Stimulated activated naive B cell treated with anti-CD40 and anti-IgM and Interleukin-4, amounts not matched to agents 10 μg/mL and 1 μg/mL and 100 μg/mL, for 72 hours (primary cell): ENCODE data around the gene EFCC1.

ENCODE experiments used
- ATAC-seq, 2 donors: fragments of 150-1000 bp; cut with Tn5 transposase; replicated peaks; 2 replicates each; pipeline ENCODE4 v1.10.0; 2021; ENCODE audit warnings: moderate library complexity in 1 of 2
- DNase-seq: peaks from one replicate; pipeline ENCODE4 v3.0.0; 2021
- H3K27ac Mint-ChIP-seq: one replicate; pipeline ENCODE4 v1.8.0; 2022; ENCODE audit warnings: mild to moderate bottlenecking, mixed read lengths
- H3K27me3 Mint-ChIP-seq, 2 donors: one replicate each; pipeline ENCODE4 v1.8.0; 2022; ENCODE audit warnings: mixed read lengths in 2 of 2
- H3K36me3 Mint-ChIP-seq, 2 donors: one replicate each; pipeline ENCODE4 v1.8.0; 2022; ENCODE audit warnings: mixed read lengths in 2 of 2, mild to moderate bottlenecking in 1 of 2
- H3K4me1 Mint-ChIP-seq, 2 donors: one replicate each; pipeline ENCODE4 v1.8.0; 2022; ENCODE audit warnings: mixed read lengths in 2 of 2, mild to moderate bottlenecking in 1 of 2
- H3K4me3 Mint-ChIP-seq, 2 donors: one replicate each; pipeline ENCODE4 v1.8.0; 2022; ENCODE audit warnings: mild to moderate bottlenecking in 2 of 2, mixed read lengths in 2 of 2, moderate library complexity in 1 of 2
- H3K9me3 Mint-ChIP-seq, 2 donors: one replicate each; pipeline ENCODE4 v1.8.0; 2022; ENCODE audit warnings: mixed read lengths in 2 of 2, mild to moderate bottlenecking in 1 of 2

EFCC1 gene

DNA sequence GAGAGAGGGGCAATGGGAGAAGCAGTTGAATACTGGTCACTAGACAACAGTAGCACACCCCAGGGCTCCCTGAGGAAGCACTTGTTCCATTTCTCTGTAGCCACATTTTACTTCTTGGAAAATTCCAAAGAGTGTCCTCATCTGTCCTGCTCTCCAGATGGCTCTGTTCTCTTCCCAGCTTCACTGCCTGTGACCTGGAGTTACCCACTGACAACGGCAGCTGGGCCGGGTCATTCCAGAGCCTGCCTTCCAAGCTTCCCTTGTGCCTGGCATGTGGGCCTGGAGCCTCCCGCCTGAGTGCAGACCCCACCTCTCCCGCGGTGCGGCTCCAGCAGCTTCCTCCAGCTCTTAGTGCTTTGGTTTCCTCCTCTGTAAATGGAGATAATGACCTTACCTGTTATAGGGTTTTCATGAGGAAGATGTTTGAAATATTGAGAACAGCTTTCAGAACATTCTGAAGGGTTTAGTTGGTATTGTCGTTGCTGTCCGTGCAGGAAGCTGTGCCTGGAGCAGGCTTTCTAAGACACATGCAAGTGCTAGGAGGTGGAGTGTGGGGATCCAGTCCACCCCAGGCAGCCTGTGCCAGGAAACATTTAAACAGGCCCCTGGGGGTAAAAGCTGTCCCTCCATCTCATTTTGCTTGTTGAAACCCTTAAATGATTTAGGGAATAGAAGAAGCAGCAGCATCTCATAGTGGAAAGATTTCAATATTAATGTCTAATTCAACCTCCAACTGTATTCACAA is 24.8 kb downstream of the EFCC1 start:
- DNase-seq (no peak), ATAC-seq (no peak)
- H3K9me3 Mint-ChIP-seq, result no peaks in the 10 kb centered on the region
- H3K27ac Mint-ChIP-seq, result peak overlapping the region; percentile 95
- H3K27me3 Mint-ChIP-seq, result no peaks in the 10 kb centered on the region
- H3K4me3 Mint-ChIP-seq, result no peak overlapping the region
- H3K36me3 Mint-ChIP-seq, result no peaks in the 10 kb centered on the region
- peaks cover 5 to 7% of the 10 kb centered on the region in 2 donors for H3K4me1 Mint-ChIP-seq

DNA sequence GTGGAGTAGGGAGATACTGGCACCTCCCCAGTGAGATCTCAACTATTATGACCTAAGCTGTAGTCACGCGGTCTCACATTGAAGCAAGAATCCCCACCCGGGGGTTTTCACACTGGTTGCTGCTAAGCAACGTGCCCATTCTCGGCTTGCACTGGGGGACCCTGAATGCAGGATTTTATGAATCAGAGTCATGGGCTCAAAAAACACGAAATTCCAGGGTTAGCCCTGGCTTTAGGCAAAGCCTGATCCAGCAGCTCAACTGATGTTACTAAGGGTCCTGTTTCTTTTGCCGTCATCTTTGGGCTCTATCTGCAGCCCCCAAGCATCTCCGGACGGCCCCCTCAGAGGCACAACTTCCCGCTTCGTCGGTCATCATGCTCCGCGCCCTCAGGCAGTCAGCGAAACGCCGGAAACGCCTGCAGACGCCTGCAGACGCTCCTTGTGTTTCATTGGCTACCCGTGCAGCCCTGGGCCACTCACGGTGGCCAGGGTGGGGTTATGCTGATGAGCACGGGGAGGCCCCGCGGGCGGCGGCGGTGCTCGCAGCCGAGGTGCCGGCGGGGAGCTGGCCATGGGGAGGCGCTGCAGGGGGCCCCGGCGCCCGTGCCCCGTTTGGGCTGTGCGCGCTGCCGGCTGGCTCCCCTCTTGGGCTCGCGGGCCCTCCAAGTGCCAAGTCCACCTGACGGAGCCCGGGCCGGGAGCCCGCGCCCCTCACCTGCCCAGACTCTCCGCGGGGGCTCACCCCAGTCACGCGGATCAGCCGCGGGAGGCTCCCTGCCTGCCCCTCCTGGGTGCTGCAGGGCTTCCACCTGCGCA is 25.8 kb downstream of the EFCC1 start:
- no peaks in the 10 kb centered on the region for H3K9me3 Mint-ChIP-seq
- no peaks in the 10 kb centered on the region for H3K27me3 Mint-ChIP-seq
- H3K36me3 Mint-ChIP-seq, result no peaks in the 10 kb centered on the region
- H3K4me3 Mint-ChIP-seq, result peak overlapping the region; percentile 77 to 78
- H3K4me1 Mint-ChIP-seq, result peaks cover 5 to 7% of the 10 kb centered on the region in 2 donors
- DNase-seq, result peak; percentile 89
- peak; percentile 100 for ATAC-seq
- H3K27ac Mint-ChIP-seq, result peak overlapping the region; percentile 95

DNA sequence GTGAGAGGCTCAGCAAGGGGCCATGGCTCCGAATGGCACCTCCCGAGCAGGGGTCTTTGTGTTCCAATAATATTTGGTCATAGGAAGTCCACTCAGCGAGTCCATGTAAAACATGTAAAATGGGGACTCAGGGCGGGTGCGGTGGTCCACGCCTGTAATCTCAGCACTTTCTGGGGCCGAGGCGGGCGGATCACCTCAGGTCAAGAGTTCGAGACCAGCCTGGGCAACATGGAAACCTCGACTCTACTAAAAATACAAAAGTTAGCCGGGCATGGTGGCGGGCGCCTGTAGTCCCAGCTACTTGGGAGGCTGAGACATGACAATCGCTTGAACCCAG is 26.4 kb downstream of the EFCC1 start:
- peak overlapping the region; percentile 21 for H3K27ac Mint-ChIP-seq
- H3K27me3 Mint-ChIP-seq, result peaks cover 0 to 5% of the 10 kb centered on the region in 2 donors
- H3K4me1 Mint-ChIP-seq, result peaks cover 5 to 7% of the 10 kb centered on the region in 2 donors
- DNase-seq, result no peak
- no peak for ATAC-seq
- no peaks in the 10 kb centered on the region for H3K9me3 Mint-ChIP-seq
- no peaks in the 10 kb centered on the region for H3K36me3 Mint-ChIP-seq
- H3K4me3 Mint-ChIP-seq, result peak overlapping the region in 1 of 2 donors; percentile 78

DNA sequence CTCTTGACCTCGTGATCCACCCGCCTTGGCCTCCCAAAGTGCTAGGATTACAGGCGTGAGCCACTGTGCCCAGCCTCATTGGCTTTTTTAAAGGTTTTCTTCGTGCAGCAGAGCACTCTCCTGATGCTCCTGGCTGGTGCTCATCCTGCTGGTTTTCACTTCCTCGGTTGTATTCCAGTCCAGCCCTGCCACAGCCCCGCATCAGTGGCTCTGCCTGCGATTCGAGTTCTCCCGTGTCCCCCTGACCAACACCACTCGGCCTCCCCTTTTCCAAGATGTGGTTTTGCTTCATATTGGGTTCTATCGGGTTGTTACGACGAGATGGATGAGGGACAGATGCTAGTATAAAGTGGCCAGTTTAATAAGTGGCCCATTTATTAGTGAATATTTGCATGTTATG is 27.8 kb downstream of the EFCC1 start:
- Mint-ChIP-seq H3K36me3 (no peaks in the 10 kb centered on the region), H3K9me3 (no peaks in the 10 kb centered on the region), H3K27ac (no peak overlapping the region), H3K27me3 (peaks cover 0 to 7% of the 10 kb centered on the region in 2 donors), H3K4me3 (peak overlapping the region in 1 of 2 donors; percentile 28), H3K4me1 (peaks cover 5 to 7% of the 10 kb centered on the region in 2 donors)
- ATAC-seq, result no peak
- no peak for DNase-seq

DNA sequence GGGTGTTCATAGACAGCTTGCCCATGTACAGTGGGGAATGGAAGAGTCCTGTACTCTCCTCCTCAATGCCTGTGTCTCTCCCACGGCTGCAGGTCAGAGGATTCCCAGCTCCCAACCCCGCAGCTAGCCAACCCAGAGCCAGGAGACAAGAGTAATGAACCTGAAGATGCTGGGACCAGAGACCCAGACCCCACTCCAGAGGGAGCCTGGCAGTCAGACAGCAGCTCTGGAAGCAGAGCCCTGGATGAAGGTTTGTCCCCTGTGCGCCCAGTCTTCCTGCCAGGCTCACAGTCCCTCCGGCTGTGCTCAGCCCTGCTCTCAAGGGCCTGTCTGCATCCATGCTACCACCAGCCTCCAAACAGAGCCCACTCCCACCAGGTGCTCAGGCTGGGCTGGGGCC is 29.5 kb downstream of the EFCC1 start:
- H3K4me3 Mint-ChIP-seq, result no peak overlapping the region

GRCh38 chr3:129031476-129032215 is 30.5 kb downstream of the EFCC1 start:
- H3K27me3 Mint-ChIP-seq, result peaks cover 0 to 7% of the 10 kb centered on the region in 2 donors
- no peaks in the 10 kb centered on the region for H3K9me3 Mint-ChIP-seq
- DNase-seq (no peak), ATAC-seq (no peak)
- no peak overlapping the region for H3K27ac Mint-ChIP-seq
- H3K4me3 Mint-ChIP-seq, result no peak overlapping the region
- no peaks in the 10 kb centered on the region for H3K36me3 Mint-ChIP-seq
- H3K4me1 Mint-ChIP-seq, result peaks cover 0 to 4% of the 10 kb centered on the region in 2 donors

More for the DNA sequence above, 29.5 kb downstream of the EFCC1 start:
- ATAC-seq, result no peak
- no peak for DNase-seq
- H3K4me1 Mint-ChIP-seq, result peaks cover 5 to 7% of the 10 kb centered on the region in 2 donors
- H3K36me3 Mint-ChIP-seq, result no peaks in the 10 kb centered on the region
- no peaks in the 10 kb centered on the region for H3K9me3 Mint-ChIP-seq
- peaks cover 0 to 7% of the 10 kb centered on the region in 2 donors for H3K27me3 Mint-ChIP-seq
- H3K27ac Mint-ChIP-seq, result no peak overlapping the region

- no peak for DNase-seq
- ATAC-seq, result no peak
- no peaks in the 10 kb centered on the region for H3K4me1 Mint-ChIP-seq
- no peak overlapping the region for H3K27ac Mint-ChIP-seq
- H3K9me3 Mint-ChIP-seq, result no peaks in the 10 kb centered on the region
- no peak overlapping the region for H3K4me3 Mint-ChIP-seq
- H3K27me3 Mint-ChIP-seq, result peaks cover 0 to 7% of the 10 kb centered on the region in 2 donors
- no peaks in the 10 kb centered on the region for H3K36me3 Mint-ChIP-seq
Measured at GRCh38 chr3:129032716-129033115, 31.6 kb downstream of the EFCC1 start.

- H3K36me3 Mint-ChIP-seq, result no peaks in the 10 kb centered on the region
- H3K27ac Mint-ChIP-seq, result no peak overlapping the region
Measured at GRCh38 chr3:129033151-129033550, 32.0 kb downstream of the EFCC1 start.

DNA sequence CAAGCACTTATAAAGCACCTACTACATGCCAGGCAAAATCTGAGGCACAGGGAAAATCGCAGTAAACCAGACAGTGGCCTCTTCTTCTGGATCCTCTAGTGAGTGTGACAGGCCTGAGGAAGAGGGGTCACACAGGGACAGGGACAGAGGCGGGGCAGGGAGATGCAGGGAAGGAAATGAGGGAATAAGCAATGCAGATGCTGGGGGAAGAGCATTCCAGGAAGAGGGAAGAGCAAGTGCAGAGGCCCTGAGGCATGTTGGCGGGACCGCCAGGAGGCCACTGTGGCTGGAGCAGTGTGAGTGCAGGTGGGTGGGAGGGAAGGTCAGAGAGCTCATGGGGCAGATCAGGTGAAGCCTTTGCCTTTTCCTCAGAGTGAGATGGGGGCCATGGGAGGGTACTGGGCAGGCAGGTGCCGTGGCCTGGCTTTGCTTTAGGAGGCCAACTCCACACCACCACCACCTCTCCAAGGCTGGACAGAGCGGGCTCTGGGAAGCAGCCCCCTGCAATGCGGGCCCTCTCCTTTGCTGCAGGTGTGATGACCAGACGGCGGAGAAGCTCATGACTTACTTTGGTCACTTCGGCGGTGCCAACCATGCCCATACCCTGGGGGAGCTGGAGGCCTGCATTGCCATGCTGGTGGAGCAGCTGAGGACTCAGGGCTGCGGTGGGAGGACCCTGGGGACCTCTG is 32.7 kb downstream of the EFCC1 start:
- H3K9me3 Mint-ChIP-seq, result no peaks in the 10 kb centered on the region
- H3K36me3 Mint-ChIP-seq, result no peaks in the 10 kb centered on the region
- H3K27ac Mint-ChIP-seq, result no peak overlapping the region
- no peak overlapping the region for H3K4me3 Mint-ChIP-seq
- DNase-seq, result no peak
- no peak for ATAC-seq
- H3K27me3 Mint-ChIP-seq, result peaks cover under 1 to 9% of the 10 kb centered on the region in 2 donors
- H3K4me1 Mint-ChIP-seq, result no peaks in the 10 kb centered on the region

More at GRCh38 chr3:129033151-129033550, 32.0 kb downstream of the EFCC1 start:
- no peak for ATAC-seq
- Mint-ChIP-seq H3K4me3 (no peak overlapping the region), H3K27me3 (peaks cover 0 to 7% of the 10 kb centered on the region in 2 donors), H3K9me3 (no peaks in the 10 kb centered on the region), H3K4me1 (no peaks in the 10 kb centered on the region)
- no peak for DNase-seq

GRCh38 chr3:129034642-129035041 is 33.5 kb downstream of the EFCC1 start:
- H3K4me1 Mint-ChIP-seq, result no peaks in the 10 kb centered on the region
- no peak overlapping the region for H3K4me3 Mint-ChIP-seq
- H3K36me3 Mint-ChIP-seq, result no peaks in the 10 kb centered on the region

GRCh38 chr3:129035360-129036221 is 34.5 kb downstream of the EFCC1 start:
- Mint-ChIP-seq H3K4me3 (no peak overlapping the region), H3K27me3 (peaks cover 18 to 22% of the 10 kb centered on the region in 2 donors), H3K4me1 (peaks cover 0 to 3% of the 10 kb centered on the region in 2 donors), H3K36me3 (no peaks in the 10 kb centered on the region), H3K27ac (no peak overlapping the region), H3K9me3 (no peaks in the 10 kb centered on the region)
- ATAC-seq, result no peak
- DNase-seq, result no peak

More at GRCh38 chr3:129034642-129035041, 33.5 kb downstream of the EFCC1 start:
- no peak for DNase-seq
- no peaks in the 10 kb centered on the region for H3K9me3 Mint-ChIP-seq
- peaks cover 9 to 18% of the 10 kb centered on the region in 2 donors for H3K27me3 Mint-ChIP-seq
- peak in 1 of 2 donors; percentile 46 for ATAC-seq
- H3K27ac Mint-ChIP-seq, result no peak overlapping the region

DNA sequence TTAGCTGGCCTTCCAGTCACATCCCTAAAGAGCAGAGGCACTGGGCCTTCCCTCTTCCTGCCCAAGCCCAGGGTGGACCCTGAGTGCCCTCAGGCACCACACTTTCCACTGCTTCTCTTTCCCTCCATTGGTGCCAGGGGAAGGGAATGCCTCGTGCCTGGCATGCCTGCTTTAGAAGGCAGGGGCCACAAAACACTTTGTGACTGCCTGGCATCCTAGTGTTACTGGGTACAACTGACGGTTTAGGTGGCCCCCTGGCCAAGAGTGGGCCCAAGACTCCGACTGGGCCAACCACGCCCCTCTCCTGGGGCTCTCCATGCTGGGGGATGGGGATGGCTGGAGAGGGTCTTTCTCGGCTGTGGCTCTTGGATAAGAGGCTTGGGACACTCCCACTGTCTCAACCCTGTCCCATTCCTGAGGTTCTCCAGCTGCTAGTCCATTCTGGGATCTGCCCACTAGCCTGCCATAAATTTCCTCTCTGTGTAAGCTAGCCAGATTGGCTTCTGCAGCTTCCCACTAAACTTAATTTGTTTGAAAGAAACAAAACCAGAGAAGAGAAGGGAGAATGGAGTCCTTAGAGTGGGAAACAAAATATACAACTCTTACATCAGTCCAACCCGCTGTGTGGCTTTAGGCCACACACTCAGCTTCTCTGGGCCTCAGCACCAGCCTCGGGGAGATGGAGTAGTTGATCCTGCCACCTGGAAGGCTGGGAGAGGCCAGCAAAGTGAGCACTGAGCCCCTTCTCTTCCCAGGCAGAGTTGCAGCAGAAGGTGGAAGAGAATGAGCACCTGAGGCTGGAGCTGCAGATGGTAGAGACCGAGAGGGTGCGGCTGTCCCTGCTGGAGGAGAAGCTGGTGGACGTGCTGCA is 35.4 kb downstream of the EFCC1 start:
- H3K4me3 Mint-ChIP-seq, result no peak overlapping the region
- peaks cover 0 to 3% of the 10 kb centered on the region in 2 donors for H3K4me1 Mint-ChIP-seq
- peaks cover 22% of the 10 kb centered on the region in 2 donors for H3K27me3 Mint-ChIP-seq
- DNase-seq (no peak), ATAC-seq (no peak)
- H3K27ac Mint-ChIP-seq, result no peak overlapping the region
- no peaks in the 10 kb centered on the region for H3K9me3 Mint-ChIP-seq
- H3K36me3 Mint-ChIP-seq, result no peaks in the 10 kb centered on the region
